Endometrium (tissue), 2 donors: ENCODE results near the gene BMI1.
A peak's percentile ranks its signal among the peaks of the same experiment; 100 is the strongest.

Source experiments
- FAIRE-seq: peaks from 2 replicates; lab custom pipeline; 2012; peaks lifted over from hg19 to GRCh38; lab: Jason Lieb, UNC
- donor health status: control.
- donor health status: control.

The BMI1 gene

DNA sequence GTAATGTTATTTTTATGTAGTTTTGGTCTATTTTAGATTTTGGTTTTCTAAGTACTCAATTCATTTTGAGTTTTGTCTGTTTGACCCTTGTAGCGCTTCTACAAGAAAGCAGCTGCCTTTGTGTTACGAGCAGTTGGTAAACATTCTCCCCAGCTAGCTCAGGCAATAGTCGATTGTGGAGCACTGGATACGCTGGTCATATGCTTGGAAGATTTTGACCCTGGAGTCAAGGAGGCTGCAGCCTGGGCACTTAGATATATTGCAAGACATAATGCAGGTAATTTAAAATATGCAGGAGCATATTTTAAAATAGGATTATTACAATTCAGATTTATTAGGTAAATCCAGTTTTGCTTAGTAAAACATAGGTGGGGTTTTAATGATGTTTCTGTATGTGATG, 47.5 kb downstream of the BMI1 start:
- no peak for FAIRE-seq

- no peak for FAIRE-seq
These were observed 48.1 kb downstream of the BMI1 start for GRCh38 chr10:22368981-22369380.

GRCh38 chr10:22369434-22370072, 48.7 kb downstream of the BMI1 start:
- no peak for FAIRE-seq

DNA sequence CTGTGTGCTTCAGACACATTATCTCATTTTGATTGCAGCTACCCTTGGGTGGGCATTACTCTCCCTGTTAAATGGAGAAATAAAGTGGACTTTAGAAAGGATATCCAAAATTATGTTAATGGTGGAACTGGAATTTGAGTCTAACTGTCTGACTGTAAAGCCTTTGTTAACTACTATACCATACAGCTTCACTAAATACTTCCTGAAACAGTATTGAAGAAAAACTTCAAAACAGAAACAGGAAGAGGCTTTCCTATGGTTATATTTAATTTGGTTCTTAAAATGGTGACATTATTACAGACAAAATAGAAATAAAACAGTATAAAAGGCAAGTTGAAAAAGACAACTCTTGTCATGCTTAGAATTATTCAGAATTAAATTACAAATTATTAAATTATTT, 49.4 kb downstream of the BMI1 start:
- no peak for FAIRE-seq

GRCh38 chr10:22372298-22372697, 51.4 kb downstream of the BMI1 start:
- FAIRE-seq: no peak

DNA sequence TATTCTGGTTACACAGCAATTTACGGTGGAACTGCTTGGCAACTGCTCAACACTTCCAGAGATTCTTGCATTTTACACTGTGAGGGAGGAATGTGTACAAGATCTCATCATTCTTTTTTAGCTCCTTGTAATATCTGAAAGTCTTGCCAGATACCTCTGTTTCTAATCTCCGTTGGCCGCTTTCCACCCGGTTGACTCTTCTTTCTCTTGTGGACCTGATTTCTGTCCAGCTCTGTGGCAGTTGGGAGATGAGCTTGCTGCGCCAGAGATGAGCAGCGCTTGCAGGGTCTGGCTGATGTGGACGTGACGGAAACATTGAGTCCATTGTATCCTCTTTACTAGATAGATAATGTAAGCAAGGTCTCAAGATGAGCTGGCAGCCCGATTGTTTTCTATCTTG, 52.0 kb downstream of the BMI1 start:
- FAIRE-seq: peak; percentile 55

- FAIRE-seq: no peak
These were observed 53.7 kb downstream of the BMI1 start for GRCh38 chr10:22374489-22375126.

GRCh38 chr10:22379059-22379458, 58.2 kb downstream of the BMI1 start:
- no peak for FAIRE-seq
